ENCODE measurements around the gene CDCA3. TPM values are rescaled to one million over a fixed set of nuclear protein-coding genes. Genes with fewer than 3 reads are reported as not detected.

The CDCA3 gene
- total RNA-seq, 1 experiment from 2014 or later: 92.0 TPM

GRCh38 chr12:6813363-6813762 lies 37.7 kb downstream of the CDCA3 start:
- DNase-seq (no peak), ATAC-seq (no peak)
- Histone ChIP-seq H3K27ac (ENCODE audit: low read length) (no peak overlapping the region), H3K9me2 (replicated peaks; ENCODE audit: low read length) (no peaks in the 10 kb centered on the region), H3K36me3 (ENCODE audit: low read depth, low read length) (no peaks in the 10 kb centered on the region), H3K9me3 (ENCODE audit: low read length) (no peaks in the 10 kb centered on the region), H3K4me2 (ENCODE audit: low read length) (no peak overlapping the region), H2AFZ (ENCODE audit: low read length) (no peak overlapping the region), H4K20me1 (ENCODE audit: low read length) (no peaks in the 10 kb centered on the region), H3K79me2 (ENCODE audit: low read length) (no peaks in the 10 kb centered on the region), H3F3A (ENCODE audit: low read length, unreplicated experiment) (no peaks in the 10 kb centered on the region), H3K4me1 (ENCODE audit: insufficient read depth, low read length) (no peaks in the 10 kb centered on the region), H3K27me3 (ENCODE audit: low read length) (no peaks in the 10 kb centered on the region), H3K9ac (ENCODE audit: low read length) (no peak overlapping the region), H3K4me3 (ENCODE audit: low read length) (no peak overlapping the region)
- ChIA-PET CTCF (no interaction called here), POLR2A (ENCODE audit: unreplicated experiment) (no interaction called here)
- intact Hi-C loops (cut with micrococcal nuclease): no loop called here
- BruUV-seq (replicated peaks): no TSS peak
- TF ChIP-seq EZH2 (IDR thresholded peaks at IDR 0.05; ENCODE audit: low read length, unreplicated experiment) (no peak), EZH2phosphoT487 (IDR thresholded peaks at IDR 0.05; ENCODE audit: borderline replicate concordance, low read length) (no peak)
- TF ChIP-seq, protein P1, sequence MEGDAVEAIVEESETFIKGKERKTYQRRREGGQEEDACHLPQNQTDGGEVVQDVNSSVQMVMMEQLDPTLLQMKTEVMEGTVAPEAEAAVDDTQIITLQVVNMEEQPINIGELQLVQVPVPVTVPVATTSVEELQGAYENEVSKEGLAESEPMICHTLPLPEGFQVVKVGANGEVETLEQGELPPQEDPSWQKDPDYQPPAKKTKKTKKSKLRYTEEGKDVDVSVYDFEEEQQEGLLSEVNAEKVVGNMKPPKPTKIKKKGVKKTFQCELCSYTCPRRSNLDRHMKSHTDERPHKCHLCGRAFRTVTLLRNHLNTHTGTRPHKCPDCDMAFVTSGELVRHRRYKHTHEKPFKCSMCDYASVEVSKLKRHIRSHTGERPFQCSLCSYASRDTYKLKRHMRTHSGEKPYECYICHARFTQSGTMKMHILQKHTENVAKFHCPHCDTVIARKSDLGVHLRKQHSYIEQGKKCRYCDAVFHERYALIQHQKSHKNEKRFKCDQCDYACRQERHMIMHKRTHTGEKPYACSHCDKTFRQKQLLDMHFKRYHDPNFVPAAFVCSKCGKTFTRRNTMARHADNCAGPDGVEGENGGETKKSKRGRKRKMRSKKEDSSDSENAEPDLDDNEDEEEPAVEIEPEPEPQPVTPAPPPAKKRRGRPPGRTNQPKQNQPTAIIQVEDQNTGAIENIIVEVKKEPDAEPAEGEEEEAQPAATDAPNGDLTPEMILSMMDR (conservative IDR thresholded peaks at IDR 0.05; ENCODE audit: low read depth, low read length): no peak

DNA sequence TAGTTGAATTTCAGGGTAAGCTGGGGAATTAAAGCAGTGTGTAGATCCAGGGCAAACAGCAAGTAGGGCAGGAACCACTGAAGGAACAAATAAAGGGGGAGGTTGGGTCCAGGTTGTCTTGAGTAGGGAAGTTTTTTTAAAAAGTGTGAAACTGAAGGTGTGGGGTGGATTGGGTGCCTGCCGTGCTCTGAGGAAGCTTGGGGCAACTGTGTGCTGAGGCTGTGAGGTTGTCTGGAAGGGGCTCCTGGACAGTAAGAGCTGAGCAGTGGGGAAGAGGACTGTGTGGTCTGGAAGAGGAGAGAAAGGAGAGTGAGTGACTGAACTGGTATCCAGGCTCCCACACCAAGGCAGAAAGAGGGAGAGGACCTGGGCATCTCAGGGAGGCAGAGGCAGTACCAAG lies 40.3 kb downstream of the CDCA3 start:
- H3K27ac ChIP-seq (ENCODE audit: low read length): no peak overlapping the region
- no peak for ATAC-seq
- H3K9ac ChIP-seq (ENCODE audit: low read length): no peak overlapping the region
- ChIA-PET CTCF (no interaction called here), POLR2A (ENCODE audit: unreplicated experiment) (no interaction called here)
- no peak overlapping the region for H3K4me3 ChIP-seq (ENCODE audit: low read length)
- no peak overlapping the region for H2AFZ ChIP-seq (ENCODE audit: low read length)
- H3K79me2 ChIP-seq (ENCODE audit: low read length): no peaks in the 10 kb centered on the region
- H4K20me1 ChIP-seq (ENCODE audit: low read length): no peaks in the 10 kb centered on the region
- H3K4me1 ChIP-seq (ENCODE audit: insufficient read depth, low read length): no peaks in the 10 kb centered on the region
- H3K36me3 ChIP-seq (ENCODE audit: low read depth, low read length): no peaks in the 10 kb centered on the region
- BruUV-seq (replicated peaks): no TSS peak
- intact Hi-C loops (cut with micrococcal nuclease): no loop called here
- DNase-seq: no peak
- no peak overlapping the region for H3K4me2 ChIP-seq (ENCODE audit: low read length)
- H3K9me2 ChIP-seq (replicated peaks; ENCODE audit: low read length): no peaks in the 10 kb centered on the region
- no peaks in the 10 kb centered on the region for H3F3A ChIP-seq (ENCODE audit: low read length, unreplicated experiment)
- TF ChIP-seq, protein P1 (conservative IDR thresholded peaks at IDR 0.05; ENCODE audit: low read depth, low read length): no peak
- no peaks in the 10 kb centered on the region for H3K9me3 ChIP-seq (ENCODE audit: low read length)
- H3K27me3 ChIP-seq (ENCODE audit: low read length): no peaks in the 10 kb centered on the region

- no peaks in the 10 kb centered on the region for H3K79me2 ChIP-seq (ENCODE audit: low read length)
Measured at GRCh38 chr12:6809056-6809455, 42.0 kb downstream of the CDCA3 start.

More at GRCh38 chr12:6809056-6809455, 42.0 kb downstream of the CDCA3 start:
- ChIA-PET CTCF (no interaction called here), POLR2A (ENCODE audit: unreplicated experiment) (no interaction called here)
- TF ChIP-seq, protein P1 (conservative IDR thresholded peaks at IDR 0.05; ENCODE audit: low read depth, low read length): no peak
- TF ChIP-seq EZH2phosphoT487 (IDR thresholded peaks at IDR 0.05; ENCODE audit: borderline replicate concordance, low read length) (no peak), EZH2 (IDR thresholded peaks at IDR 0.05; ENCODE audit: low read length, unreplicated experiment) (no peak)
- no peaks in the 10 kb centered on the region for H3K27me3 ChIP-seq (ENCODE audit: low read length)
- H3K4me2 ChIP-seq (ENCODE audit: low read length): no peak overlapping the region
- H2AFZ ChIP-seq (ENCODE audit: low read length): no peak overlapping the region
- no peak for ATAC-seq
- no peaks in the 10 kb centered on the region for H3K9me2 ChIP-seq (replicated peaks; ENCODE audit: low read length)
- H3F3A ChIP-seq (ENCODE audit: low read length, unreplicated experiment): no peaks in the 10 kb centered on the region
- no peaks in the 10 kb centered on the region for H3K36me3 ChIP-seq (ENCODE audit: low read depth, low read length)
- no peak for DNase-seq
- no peak overlapping the region for H3K9ac ChIP-seq (ENCODE audit: low read length)
- H4K20me1 ChIP-seq (ENCODE audit: low read length): no peaks in the 10 kb centered on the region
- H3K4me1 ChIP-seq (ENCODE audit: insufficient read depth, low read length): no peaks in the 10 kb centered on the region
- no peaks in the 10 kb centered on the region for H3K9me3 ChIP-seq (ENCODE audit: low read length)
- intact Hi-C loops (cut with micrococcal nuclease): no loop called here
- H3K27ac ChIP-seq (ENCODE audit: low read length): no peak overlapping the region
- H3K4me3 ChIP-seq (ENCODE audit: low read length): no peak overlapping the region
- no TSS peak for BruUV-seq (replicated peaks)

Data from PC-3 (cell line).